Suprapubic skin (tissue), 4 donors: Measurements from ENCODE around the gene TTC28. TPM values are rescaled to one million over a fixed set of nuclear protein-coding genes. Genes with fewer than 3 reads are reported as not detected.
"Not testable (repeated sequence)": the region's sequence is repeated elsewhere in the genome, so short reads cannot be mapped to it uniquely, and the experiment has no call there.

Experiments used
- DNase-seq, 2 donors: peaks; one replicate each; pipeline ENCODE4 v3.0.0-alpha.2; 2019; ENCODE audit warnings: low spot score in 2 of 2
- H3K27ac ChIP-seq: fragments of 200-600 bp; sonication (generic); one replicate; pipeline ENCODE4 v1.5.1; 2019
- H3K27me3 ChIP-seq: fragments of 200-600 bp; sonication (generic); one replicate; pipeline ENCODE4 v1.5.1; 2019
- H3K36me3 ChIP-seq: fragments of 200-600 bp; sonication (generic); one replicate; pipeline ENCODE4 v1.5.1; 2019
- H3K4me1 ChIP-seq: fragments of 200-600 bp; sonication (generic); one replicate; pipeline ENCODE4 v1.5.1; 2019
- H3K4me3 ChIP-seq: fragments of 200-600 bp; sonication (generic); one replicate; pipeline ENCODE4 v1.5.1; 2019; ENCODE audit warnings: mild to moderate bottlenecking
- H3K9me3 ChIP-seq: fragments of 200-600 bp; sonication (generic); one replicate; pipeline ENCODE4 v1.5.1; 2019
- CTCF ChIP-seq, 2 donors: fragments of 200-600 bp in 1 of 2; fragments of 450-650 bp in 1 of 2; sonication (generic) in 1 of 2; IDR thresholded peaks; one replicate each; pipeline ENCODE4 v1.5.1; 2016 to 2019; ENCODE audit warnings: antibody characterized with exemption in 2 of 2, mild to moderate bottlenecking in 1 of 2, moderate library complexity in 1 of 2
- EP300 ChIP-seq: sonication (generic); formaldehyde crosslinking; IDR thresholded peaks from one replicate; pipeline ENCODE4 v1.6.1; 2017; ENCODE audit warnings: antibody characterized with exemption
- POLR2A ChIP-seq, 2 donors: fragments of 450-650 bp; IDR thresholded peaks; one replicate each; pipeline ENCODE4 v1.6.1; 2017; ENCODE audit warnings: antibody characterized with exemption in 2 of 2, mild to moderate bottlenecking in 2 of 2, moderate library complexity in 2 of 2
- POLR2AphosphoS5 ChIP-seq, 3 donors: sonication (generic); formaldehyde crosslinking; IDR thresholded peaks; one replicate each; pipeline ENCODE4 v1.6.1; 2017; ENCODE audit warnings: antibody characterized with exemption in 3 of 3
- WGBS: methylation state at CpG from one replicate; pipeline ENCODE4 v1.1.5; 2018; 5-methylcytosine and 5-hydroxymethylcytosine counted together
- total RNA-seq, 4 donors: library from RNA; depleted of rRNA; stranded (reverse); fragments of >200 nt; gene quantifications; one replicate each; pipeline ENCODE4 v1.1.0, GENCODE V29; 2016

TTC28 gene
- total RNA-seq, 4 donors from 2014 or later, result 8.1 to 23.1 (median 11.7) TPM

- Histone ChIP-seq H3K4me1 (peaks cover 3% of the 10 kb centered on the region), H3K9me3 (no peaks in the 10 kb centered on the region), H3K4me3 (no peak overlapping the region), H3K36me3 (no peaks in the 10 kb centered on the region), H3K27me3 (no peaks in the 10 kb centered on the region), H3K27ac (no peak overlapping the region)
- WGBS, result 85% methylated on average over 1 of the region's 1 CpG
- no peak for DNase-seq
- no peak for TF ChIP-seq CTCF (IDR thresholded peaks at IDR 0.05)
- no peak for TF ChIP-seq POLR2A (IDR thresholded peaks at IDR 0.05)
Measured at GRCh38 chr22:28204382-28204781, 475.3 kb downstream of the TTC28 start.

DNA sequence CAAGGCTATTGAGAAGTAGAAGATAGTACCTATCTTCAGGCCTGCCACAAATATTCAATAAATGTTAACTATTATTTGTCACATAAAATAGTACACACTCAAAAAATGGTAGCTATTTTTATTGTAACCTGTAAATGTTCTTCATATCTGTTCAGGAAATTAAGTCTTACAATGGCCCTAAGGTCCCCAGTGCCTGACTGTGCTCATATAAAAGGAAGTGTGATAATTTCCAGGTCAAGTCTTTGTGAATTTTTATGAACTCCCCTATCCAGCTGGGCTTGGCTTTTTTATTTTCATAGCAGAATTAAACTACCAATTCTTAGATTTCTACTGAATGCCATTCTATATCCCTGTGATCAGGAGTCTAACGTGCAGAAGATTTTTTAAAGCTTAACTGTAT, 476.4 kb downstream of the TTC28 start:
- H3K36me3 ChIP-seq, result no peaks in the 10 kb centered on the region
- WGBS, result 88% methylated on average over 1 of the region's 1 CpG
- TF ChIP-seq EP300 (no peak), POLR2AphosphoS5 (IDR thresholded peaks at IDR 0.05) (no peak), CTCF (IDR thresholded peaks at IDR 0.05) (no peak), POLR2A (IDR thresholded peaks at IDR 0.05) (no peak)
- H3K27ac ChIP-seq, result no peak overlapping the region
- no peaks in the 10 kb centered on the region for H3K9me3 ChIP-seq
- H3K4me1 ChIP-seq, result peaks cover 3% of the 10 kb centered on the region
- H3K4me3 ChIP-seq, result no peak overlapping the region
- H3K27me3 ChIP-seq, result no peaks in the 10 kb centered on the region
- no peak for DNase-seq

DNA sequence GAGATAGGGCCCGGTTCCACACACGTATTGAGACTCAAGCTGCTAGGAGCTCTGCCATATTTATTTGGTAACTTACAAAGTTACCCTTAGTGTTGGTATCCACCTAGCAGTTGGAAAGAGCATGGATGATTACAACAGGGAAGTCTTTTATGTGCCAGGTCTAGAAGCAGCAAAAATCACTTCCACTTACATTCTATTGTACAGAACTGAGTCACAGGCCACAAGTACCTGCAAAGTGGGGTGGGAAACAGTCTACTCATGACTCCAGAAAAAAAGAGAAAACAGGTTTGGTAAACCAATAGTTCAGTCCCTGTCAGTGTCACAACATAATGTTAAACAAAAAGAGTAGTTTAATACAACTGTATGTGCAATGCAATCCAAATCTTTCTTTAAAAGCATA, 480.9 kb downstream of the TTC28 start:
- TF ChIP-seq POLR2AphosphoS5 (IDR thresholded peaks at IDR 0.05) (no peak), EP300 (no peak), POLR2A (IDR thresholded peaks at IDR 0.05) (no peak), CTCF (IDR thresholded peaks at IDR 0.05) (no peak)
- WGBS, result 100% methylated on average over 2 of the region's 2 CpGs
- Histone ChIP-seq H3K4me3 (no peak overlapping the region), H3K27me3 (no peaks in the 10 kb centered on the region), H3K9me3 (no peaks in the 10 kb centered on the region), H3K36me3 (no peaks in the 10 kb centered on the region), H3K4me1 (no peaks in the 10 kb centered on the region), H3K27ac (no peak overlapping the region)
- DNase-seq, result no peak

GRCh38 chr22:28191571-28191970, 488.1 kb downstream of the TTC28 start:
- not testable (repeated sequence) for H3K4me3 ChIP-seq, DNase-seq, H3K36me3 ChIP-seq, H3K9me3 ChIP-seq, H3K27ac ChIP-seq, H3K27me3 ChIP-seq, H3K4me1 ChIP-seq
- 89% methylated on average over 8 of the region's 8 CpGs for WGBS

DNA sequence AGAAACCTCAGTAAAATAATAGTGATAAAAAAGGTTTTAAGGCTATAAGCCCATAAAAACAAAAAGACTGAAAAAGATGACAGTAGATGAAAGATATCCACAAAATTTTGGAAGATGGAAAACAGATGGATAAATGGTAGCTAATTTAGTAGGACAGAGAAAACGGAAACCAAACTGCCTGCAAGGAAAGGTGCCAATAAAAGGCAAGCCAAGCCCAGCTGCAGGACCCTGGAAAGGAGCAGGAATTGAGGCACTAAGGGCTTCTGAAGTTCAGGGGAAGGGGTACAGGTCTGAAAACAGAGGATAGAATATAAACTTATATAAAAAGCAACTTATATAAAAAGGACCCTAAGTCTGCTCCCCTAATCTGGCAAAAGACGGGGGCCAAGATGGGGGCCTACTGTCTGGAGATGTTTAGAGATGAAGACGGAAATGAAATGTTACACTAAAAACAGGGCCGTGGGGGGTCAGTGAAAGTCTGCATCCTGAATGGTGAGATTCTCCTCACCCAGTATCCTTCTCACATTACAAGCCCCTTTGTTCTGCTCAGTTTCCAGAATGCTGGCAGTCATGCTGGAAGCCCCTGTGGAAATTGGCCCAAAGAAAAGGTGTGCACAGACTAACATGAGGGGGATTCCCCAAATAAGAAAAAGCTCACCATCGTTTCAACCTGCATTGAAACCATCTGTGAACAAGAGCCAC, 491.3 kb downstream of the TTC28 start:
- Histone ChIP-seq H3K27ac (no peak overlapping the region), H3K9me3 (no peaks in the 10 kb centered on the region), H3K36me3 (no peaks in the 10 kb centered on the region), H3K27me3 (no peaks in the 10 kb centered on the region), H3K4me1 (no peaks in the 10 kb centered on the region), H3K4me3 (no peak overlapping the region)
- 61% methylated on average over 5 of the region's 5 CpGs for WGBS
- TF ChIP-seq POLR2A (IDR thresholded peaks at IDR 0.05), result no peak
- TF ChIP-seq CTCF (IDR thresholded peaks at IDR 0.05), result no peak
- TF ChIP-seq EP300, result no peak
- TF ChIP-seq POLR2AphosphoS5 (IDR thresholded peaks at IDR 0.05), result no peak
- no peak for DNase-seq

GRCh38 chr22:28187612-28188011, 492.0 kb downstream of the TTC28 start:
- H3K4me3 ChIP-seq, result no peak overlapping the region
- H3K27me3 ChIP-seq, result no peaks in the 10 kb centered on the region
- H3K36me3 ChIP-seq, result no peaks in the 10 kb centered on the region
- H3K27ac ChIP-seq, result no peak overlapping the region
- DNase-seq, result no peak
- no peaks in the 10 kb centered on the region for H3K9me3 ChIP-seq
- 93% methylated on average over 3 of the region's 3 CpGs for WGBS
- no peaks in the 10 kb centered on the region for H3K4me1 ChIP-seq
- TF ChIP-seq CTCF (IDR thresholded peaks at IDR 0.05) (no peak), EP300 (no peak), POLR2A (IDR thresholded peaks at IDR 0.05) (no peak), POLR2AphosphoS5 (IDR thresholded peaks at IDR 0.05) (no peak)
